GM19240 (cell line): ENCODE measurements around the gene VIT.
"Not testable (repeated sequence)": the region's sequence is repeated elsewhere in the genome, so short reads cannot be mapped to it uniquely, and the experiment has no call there.

Source experiments
- DNase-seq: peaks from one replicate; pipeline ENCODE4 v3.0.0; 2011; ENCODE audit warnings: low spot score; ENCODE audit not compliant: insufficient read length

Gene VIT

GRCh38 chr2:36677996-36678605 lies 18.4 kb upstream of the VIT start:
- DNase-seq: no peak

- no peak for DNase-seq
Observed at GRCh38 chr2:36678856-36679255, 17.7 kb upstream of the VIT start.

- no peak for DNase-seq
Observed at GRCh38 chr2:36680012-36680411, 16.5 kb upstream of the VIT start.

- DNase-seq: no peak
Observed at GRCh38 chr2:36682562-36682961, 13.9 kb upstream of the VIT start.

GRCh38 chr2:36683002-36683401 lies 13.5 kb upstream of the VIT start:
- DNase-seq: no peak

- DNase-seq: not testable (repeated sequence)
Observed at GRCh38 chr2:36688291-36688690, 8.2 kb upstream of the VIT start.

- DNase-seq: not testable (repeated sequence)
Observed at GRCh38 chr2:36689013-36689412, 7.5 kb upstream of the VIT start.

- DNase-seq: no peak
Observed at GRCh38 chr2:36692121-36692520, 4.4 kb upstream of the VIT start.

- DNase-seq: no peak
Observed at GRCh38 chr2:36693825-36694224, 2.7 kb upstream of the VIT start.

- no peak for DNase-seq
Observed at GRCh38 chr2:36695746-36696415, 626 bp upstream of the VIT start.

- DNase-seq: no peak
Observed at GRCh38 chr2:36697424-36698066, 1.0 kb downstream of the VIT start.

- no peak for DNase-seq
Observed at GRCh38 chr2:36698993-36699392, 2.5 kb downstream of the VIT start.

- DNase-seq: no peak
Observed at GRCh38 chr2:36700311-36700710, 3.8 kb downstream of the VIT start.

- no peak for DNase-seq
Observed at GRCh38 chr2:36701391-36701795, 4.9 kb downstream of the VIT start.

- DNase-seq: no peak
Observed at GRCh38 chr2:36701918-36702317, 5.4 kb downstream of the VIT start.

- no peak for DNase-seq
Observed at GRCh38 chr2:36702781-36703180, 6.3 kb downstream of the VIT start.

GRCh38 chr2:36704475-36705150 lies 8.1 kb downstream of the VIT start:
- no peak for DNase-seq

GRCh38 chr2:36705326-36706020 lies 9.0 kb downstream of the VIT start:
- no peak for DNase-seq

GRCh38 chr2:36706021-36706876 lies 9.7 kb downstream of the VIT start:
- no peak for DNase-seq

- no peak for DNase-seq
Observed at GRCh38 chr2:36707050-36707449, 10.5 kb downstream of the VIT start.
